Measurements from ENCODE around the gene DHX29. TPM values are rescaled to one million over a fixed set of nuclear protein-coding genes. Genes with fewer than 3 reads are reported as not detected.
A peak's percentile ranks its signal among the peaks of the same experiment; 100 is the strongest.

Gene DHX29
- total RNA-seq, 1 donor from 2014 or later: 18.2 TPM

DNA sequence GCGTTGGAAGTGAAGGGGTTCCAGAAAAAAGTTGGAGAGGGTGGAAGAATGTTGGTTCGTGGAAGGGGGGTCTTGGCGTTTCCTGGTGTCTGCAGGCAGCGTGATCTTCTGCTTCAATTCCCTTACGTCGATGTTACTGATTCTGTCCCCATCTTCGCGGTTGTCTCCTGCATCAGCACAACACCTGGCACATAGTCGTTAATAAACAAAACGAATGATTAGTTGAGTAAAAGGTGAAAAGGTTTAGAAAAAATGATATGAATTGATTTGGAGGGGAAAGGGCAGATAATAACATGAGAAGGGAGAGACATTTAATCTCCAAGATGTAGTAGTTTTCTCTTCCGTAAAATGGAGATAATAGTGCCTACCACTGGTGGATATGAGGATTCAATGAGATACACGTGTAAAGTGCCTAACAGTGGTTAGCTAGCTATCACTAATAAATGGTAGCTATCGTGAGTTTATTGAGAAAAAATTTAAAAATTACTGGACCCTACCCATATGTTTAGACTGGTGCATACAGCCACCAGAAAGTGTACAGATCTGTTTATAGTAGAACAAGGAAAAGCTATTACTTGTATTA lies 851 bp upstream of the DHX29 start:
- peak; percentile 15 for ATAC-seq

DNA sequence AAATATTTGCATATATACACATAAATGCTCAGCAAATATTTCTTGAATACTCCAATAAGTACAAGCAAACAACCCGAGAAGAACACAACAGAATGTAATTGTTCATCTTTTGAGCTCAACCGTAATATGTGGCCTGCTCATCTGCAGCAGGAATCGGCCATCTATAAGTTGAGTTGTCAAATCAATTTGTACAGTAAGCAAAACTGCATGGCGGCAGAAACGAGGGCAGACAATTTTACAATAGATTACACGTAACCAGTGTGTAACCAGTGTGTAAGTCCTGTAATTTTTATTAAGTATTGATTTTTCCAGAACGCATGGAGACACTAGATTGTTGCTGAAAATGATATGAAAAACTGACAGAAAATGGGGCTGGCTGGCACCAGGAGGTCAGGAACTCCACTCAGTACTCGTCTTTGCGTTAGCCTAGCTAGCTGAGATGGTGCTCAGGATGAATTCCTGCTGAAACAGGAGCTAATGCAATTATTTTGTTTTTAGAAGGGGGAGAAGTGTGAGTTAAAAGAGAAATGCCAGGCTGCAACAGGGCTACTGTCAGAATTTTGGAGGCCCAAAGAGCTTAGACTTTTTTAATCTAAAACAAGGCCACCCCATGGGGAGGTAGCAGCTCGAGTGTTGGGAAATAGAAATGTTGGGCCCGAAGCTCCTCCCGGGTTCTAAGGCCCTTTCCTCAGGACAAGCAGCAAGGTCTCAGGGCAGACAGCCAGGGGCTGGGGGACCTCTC lies 682 bp downstream of the DHX29 start:
- ATAC-seq: no peak

DNA sequence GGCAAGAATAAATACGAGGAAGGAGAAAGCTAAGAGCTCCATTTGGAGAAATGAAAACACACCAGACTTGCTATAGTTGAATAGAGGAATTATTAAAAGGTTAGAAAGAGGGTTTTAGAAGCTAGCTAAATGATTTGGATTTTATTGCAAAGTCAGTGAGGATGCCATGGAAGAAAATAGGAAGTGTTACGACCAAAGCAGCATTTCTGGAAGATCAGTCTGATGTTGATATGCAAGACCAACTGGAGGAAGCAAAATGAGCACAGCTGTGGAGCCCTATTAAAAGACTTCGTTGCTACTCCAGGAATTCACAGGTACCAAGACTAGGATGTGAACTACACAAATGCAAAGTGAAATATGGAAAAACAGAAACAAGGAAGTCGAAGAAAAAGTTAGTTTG lies 2.1 kb downstream of the DHX29 start:
- no peak for ATAC-seq

DNA sequence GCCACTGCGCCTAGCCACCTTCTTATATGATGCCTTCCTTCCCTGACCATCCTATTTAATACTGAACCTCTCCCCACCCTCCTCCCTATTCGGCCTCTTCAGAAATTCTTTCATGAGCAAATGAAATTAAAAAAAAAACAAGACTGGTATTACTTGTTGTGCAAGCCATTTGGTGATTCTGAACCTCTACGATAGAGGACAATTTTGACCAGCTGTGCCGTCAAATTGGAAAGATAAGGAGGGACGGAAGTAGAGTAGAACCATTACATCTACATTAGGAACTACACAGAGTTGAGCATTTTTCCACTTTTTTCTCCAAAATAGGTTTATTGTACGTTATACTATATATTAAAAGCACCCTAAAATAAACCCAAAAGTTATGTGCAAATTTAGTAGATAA lies 2.9 kb downstream of the DHX29 start:
- no peak for ATAC-seq

DNA sequence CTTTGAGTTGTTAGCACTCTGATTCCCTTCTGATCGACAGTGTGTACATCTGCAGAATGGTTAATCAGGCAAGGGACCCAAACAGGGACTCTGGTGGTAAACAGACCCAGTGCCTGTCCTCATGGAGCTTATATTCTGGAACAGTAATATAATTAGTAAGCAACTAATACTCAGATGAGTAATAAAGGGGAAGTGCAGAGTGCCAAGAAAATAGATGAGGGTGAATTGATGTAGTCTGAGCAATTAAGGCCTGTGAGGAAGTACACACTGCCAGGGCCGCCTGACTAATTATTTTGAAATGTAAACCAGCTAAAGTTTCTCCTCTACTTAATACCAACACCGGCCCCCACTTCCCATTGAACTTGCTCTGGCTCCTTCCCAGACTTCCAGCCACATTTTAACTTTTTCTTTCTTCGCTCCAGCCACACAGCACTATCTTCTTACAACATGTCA lies 4.2 kb downstream of the DHX29 start:
- ATAC-seq: peak; percentile 76

DNA sequence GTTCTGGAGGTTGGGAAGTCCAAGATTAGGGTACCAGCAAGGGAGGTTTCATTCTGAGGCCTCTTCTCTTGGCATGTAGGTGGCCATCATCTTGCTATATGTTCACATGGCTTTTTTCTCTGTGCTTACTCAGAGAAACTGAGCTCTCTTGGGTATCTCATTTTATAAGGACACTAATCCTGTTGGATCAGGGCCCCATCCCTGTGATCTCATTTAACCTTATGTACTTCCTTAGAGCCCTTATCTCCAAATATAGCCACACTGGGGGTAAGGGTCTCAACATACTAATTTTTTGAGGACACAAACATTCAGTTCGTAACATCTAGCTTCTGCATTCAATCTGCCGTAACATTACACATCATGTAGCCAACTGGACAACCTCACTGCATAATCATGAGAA lies 6.6 kb downstream of the DHX29 start:
- no peak for ATAC-seq

DNA sequence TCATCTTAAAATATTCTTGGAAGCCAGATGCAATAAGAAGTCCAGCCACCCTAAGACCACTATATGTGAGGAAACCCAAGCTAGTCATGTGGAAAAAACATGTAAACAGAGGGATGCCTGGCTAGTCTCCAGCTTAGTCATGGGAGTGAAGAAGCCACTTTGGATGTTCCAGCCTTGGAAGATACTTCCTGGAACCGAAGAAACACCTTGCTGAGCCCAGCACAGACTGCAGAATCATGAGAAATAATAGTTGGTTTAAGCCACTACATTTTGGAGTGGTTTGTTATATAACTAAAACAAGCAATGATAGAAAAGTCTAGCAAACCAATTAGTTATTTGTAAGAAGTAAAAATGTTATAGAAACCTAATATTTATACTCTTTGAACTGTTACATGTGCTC lies 12.6 kb downstream of the DHX29 start:
- ATAC-seq: no peak

DNA sequence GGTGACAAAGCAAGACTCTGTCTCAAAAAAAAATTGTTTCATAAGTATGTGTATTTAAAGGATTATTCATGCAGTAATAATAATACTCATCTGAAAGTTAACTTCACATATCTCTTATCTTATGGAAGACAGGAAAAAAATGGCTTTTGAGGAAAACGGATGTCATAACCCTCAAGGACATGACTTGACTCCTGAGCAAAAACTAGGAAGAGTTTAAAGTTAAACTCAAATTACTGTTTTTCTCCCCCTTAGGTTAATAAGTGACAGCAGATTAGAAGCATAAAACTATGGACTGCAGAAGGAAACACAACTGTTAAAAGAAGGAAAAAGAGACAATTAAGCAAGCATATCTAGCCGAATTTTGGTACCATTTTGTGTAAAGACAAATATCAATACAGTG lies 16.5 kb downstream of the DHX29 start:
- ATAC-seq: no peak

DNA sequence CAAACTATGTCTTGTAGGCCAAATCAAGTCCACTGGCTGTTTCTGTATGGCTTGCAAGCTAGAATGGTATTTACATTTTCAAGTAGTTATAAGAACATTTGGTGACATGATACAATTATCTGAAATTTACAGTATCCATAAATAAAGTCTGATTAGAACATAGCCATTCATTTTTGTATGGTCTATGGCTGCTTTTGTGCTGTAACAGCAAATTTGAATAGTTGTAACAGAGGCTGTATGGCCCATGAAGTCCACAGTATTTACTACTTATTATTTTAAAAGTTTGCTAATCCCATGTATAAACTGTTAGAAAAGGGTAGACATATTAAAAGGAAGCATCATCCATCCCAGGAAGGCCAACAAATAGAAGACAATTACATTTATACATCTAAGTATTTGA lies 17.7 kb downstream of the DHX29 start:
- no peak for ATAC-seq

DNA sequence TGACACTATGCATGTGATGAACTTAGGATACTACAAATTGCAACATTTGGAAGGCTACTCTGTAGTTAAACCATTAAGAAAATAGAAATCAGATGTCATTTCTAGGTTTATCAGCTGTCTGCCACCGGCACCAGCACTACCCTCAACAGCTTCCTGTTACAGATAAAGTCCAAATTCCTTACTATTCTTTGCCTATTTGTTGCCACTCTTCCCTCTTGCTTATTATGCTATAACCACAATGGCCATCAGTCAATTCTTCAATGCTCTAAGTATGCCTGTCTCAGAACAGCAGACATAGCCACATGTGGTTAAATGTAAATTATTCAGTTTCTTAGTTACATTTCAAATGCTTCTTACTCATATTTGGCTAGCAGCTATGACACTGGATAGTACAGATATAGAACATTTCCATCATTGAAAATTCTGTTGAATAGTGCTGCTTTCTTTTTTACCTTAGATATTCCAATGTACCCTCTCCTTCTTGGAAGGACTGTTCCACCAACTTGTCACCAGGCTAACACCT lies 21.0 kb downstream of the DHX29 start:
- no peak for ATAC-seq

DNA sequence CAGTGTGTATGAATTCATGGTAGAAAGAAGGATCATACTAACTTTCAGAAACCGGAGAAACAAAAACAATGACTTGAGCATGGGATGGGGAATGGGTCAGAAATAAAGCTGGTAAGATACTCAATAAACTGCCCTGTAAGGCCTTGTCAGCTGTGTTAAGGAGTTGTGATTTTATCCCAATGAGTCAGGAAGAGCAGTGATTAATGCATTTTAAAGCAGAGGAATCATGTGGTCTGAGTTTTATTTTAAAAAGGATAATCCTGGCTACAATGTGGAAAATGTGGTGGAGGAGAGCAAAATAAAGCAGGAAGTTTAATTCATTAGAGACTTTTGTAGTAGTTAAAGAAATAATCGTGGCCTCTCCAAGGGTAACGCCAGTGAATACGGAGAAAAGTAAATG lies 28.7 kb downstream of the DHX29 start:
- ATAC-seq: no peak

DNA sequence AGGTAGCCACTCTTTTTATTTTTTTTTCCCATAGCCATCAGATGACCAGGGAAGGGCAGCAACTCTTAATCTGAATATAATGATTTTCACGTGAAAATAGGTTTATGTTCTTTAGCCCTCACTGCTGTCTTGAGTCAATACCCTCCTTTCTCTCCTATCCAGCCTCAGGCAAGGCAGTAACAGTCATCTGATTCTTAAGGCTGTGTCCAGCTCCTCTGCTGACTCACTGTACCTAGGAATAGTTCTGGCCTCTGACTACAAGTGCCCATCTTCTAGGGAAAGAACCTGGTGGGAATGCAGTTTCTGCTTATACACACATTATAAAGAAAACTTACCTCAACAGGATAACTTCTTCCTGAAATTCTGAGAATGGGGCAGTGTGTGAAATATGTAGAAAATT lies 30.7 kb downstream of the DHX29 start:
- no peak for ATAC-seq

DNA sequence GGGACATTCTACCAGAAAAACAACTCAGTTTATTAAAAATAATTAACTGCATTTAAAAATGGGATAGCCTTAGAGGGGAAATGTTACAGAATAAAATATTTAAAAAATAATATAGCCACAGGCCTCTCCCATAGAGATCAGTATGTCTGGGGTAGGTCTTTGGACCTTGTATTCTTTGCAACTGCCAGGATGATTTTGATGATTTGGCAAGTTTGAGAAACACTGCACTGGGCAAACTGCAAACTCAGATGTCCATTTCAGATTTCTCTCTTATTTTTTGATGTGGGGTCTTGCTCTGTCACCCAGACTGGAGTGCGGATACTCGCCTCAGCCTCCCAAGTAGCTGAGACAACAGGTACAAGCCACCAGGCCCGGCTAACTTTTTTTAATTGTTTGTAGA lies 49.2 kb downstream of the DHX29 start:
- ATAC-seq: no peak

DNA sequence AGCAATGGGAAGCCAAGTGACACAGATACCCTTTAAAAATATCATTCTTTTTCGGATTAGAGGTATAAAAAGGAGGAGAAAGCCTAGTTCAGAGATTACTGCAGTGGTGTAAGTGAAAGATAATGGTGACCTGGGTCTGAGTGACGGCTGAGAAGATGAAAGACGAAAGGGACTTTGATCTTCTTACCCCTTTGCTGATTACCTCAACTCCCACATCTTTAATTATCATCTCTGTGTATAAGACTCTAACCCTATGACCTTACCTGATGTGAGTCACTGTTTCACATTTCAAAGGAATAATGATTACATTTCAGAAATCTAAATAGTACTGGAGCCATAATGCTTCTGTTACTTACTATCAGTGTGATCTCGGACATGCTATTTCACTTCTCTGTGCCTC lies 52.7 kb downstream of the DHX29 start:
- ATAC-seq: no peak

DNA sequence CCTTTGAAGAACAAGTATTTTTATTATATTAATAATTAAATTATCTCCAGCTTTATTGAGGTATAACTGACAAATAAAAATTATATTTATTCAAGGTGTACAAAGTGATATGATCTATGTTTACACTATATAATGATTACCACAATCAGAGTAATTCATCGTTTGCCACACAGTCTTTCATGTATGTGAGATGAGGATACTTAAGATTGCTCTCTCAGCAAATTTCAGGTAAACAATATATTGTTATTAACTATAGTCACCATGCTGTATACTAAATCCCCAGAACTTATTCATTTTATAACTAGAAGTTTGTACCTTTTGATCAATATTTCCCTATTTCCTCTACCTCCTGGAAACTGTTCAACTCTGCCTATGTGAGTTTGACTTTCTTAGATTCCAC lies 57.4 kb downstream of the DHX29 start:
- ATAC-seq: no peak

DNA sequence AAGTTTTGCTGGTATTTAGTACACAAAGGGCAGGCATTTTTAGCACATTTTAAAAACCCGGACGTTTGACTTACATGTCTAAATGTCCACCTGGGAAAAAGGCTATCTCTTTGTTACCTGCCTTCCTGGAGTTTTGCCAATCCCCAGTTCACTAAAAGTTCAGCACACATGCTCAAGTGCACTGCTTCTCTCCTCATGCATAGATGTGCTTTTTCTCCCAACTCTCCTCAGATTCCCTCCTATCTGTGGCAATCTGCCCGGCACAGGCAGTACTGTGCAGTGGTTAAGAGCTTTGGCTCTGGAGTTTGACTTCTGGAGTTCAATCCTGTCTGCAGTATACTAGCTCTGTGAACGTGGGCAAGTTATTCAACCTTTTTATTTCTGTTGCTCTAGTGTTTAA lies 65.7 kb downstream of the DHX29 start:
- ATAC-seq: no peak

DNA sequence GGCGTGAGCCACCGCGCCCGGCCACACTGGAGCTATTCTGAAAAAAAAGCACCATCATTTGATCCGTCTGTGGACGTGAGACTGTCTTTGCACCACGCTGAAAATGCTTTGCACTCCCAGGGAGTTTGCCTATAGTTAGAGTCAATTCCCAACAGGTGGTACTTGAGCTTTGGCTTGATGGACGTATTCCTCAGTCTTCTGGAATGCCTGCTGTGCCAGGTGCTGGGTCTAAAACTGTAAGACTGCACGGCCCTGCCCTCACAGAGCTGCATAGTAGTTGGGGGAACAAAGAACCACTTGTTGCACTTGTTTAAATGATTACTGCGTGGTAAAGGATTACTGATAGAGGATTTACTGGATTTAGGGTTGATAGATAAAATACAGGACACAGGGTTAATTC lies 70.7 kb downstream of the DHX29 start:
- no peak for ATAC-seq

DNA sequence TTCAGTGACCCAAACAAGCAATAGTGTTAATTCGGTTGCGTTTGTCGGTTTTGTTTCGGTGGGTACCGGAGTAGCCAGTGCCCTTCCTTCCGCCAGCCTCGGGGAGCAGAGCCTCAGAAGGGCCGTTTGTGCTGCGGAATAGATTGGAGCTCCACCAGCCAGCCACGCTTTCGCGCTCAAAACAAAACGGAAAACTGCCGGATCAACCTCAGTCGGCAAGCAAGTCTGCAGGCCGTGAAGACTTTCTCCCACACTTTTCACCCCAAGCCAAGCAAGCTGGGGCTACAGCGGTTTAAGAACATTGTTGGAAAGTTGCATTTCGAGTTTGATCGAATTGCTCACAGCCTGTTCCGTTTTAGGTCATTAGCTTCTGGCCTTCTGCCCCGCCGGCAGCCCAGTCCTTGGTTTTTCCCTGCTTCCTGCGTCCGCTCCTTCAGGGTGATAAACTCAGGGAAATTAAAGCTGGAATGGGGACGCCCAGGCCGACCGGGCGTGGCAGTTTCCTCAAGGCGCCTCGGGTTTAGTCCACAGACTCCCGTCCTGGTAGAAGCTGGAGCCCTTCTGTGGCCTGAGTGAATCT lies 73.3 kb downstream of the DHX29 start:
- ATAC-seq: peak; percentile 16

DNA sequence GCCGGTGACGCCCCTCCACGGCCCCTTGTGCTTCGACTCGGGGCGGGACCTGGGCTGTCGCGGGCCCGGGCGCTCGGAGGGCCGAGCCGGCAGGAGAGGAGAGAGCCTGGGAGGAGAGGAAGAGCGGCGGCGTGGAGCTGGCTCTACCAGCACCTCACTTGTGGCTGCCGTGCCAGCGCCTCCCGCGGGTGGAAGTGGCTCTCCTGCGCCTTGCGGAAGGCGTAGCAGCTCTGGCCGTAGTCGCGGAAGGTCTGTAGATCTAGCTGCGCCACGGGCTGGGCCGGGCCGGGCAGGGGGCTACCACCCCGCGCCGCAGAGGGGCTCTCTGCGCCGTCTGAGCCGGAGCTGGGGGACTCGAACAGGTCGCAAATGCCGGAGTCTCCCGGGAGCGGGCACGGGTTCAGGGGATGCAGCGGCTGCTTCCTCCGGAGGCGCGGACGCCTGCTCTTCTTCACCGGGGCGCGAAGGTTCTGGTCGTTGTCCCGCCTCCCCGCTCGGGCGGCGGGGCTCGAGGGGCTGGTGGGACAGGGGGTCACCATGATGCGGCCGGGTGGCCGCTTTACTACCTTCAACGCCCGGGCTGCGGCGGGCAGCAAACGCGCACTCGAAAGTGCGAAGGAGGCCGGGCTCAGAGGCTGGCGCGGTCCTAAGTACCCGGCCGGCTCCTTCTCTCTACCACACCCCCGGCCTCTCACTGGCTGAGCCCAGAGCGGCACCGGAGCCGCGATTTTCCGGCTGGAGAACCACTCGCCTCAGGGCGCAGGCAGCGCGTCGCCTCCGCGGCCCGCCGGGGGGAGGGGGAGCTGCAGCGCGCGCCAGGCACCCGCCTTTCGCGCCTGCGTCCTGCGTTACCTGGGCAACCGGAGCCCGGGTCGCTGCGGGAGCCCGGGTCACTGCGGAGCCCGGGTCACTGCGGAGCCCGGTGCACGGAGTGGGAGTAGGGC lies 74.2 kb downstream of the DHX29 start, which contains the start of gene CCNO:
Gene CCNO (minus strand): TSS at position 624 of the 944 bp plus-strand sequence. CDS start 85 bp downstream, at position 539.
- ATAC-seq: peak; percentile 89

DNA sequence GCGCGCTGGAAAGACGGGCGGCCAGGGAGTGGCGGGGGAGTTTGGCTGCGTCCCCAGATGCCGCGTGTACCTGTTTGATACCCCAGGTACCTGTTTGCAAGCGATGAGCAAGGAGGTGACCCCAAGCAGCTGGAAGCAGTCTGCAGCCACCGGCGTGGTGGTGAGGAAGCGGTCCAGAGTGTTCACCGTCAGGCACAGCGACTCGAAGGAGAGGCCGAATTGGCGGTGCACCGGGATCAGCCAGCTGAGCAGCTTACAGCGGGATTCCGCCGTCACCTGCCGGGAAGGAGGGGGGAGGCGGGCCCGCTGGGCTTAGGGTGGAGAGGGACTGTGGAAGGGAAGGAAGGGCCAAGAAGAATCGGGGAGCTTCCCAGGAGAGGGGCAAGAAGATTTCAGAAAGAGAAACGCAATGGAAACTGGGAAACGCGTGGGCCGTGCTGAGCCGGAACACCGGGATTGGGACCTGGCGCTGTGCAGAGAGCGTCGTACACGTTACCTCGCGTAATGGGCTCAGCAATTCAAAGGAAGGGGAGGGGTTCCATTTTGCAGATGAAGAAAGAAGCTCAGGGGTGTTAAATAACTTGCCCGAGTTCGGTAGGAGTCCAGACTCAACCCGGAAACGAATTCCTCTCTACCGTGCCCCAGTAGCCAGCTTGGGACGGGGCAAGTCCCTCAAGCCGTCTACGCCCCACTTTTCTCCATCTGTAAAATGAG lies 75.1 kb downstream of the DHX29 start:
- ATAC-seq: peak; percentile 42

DNA sequence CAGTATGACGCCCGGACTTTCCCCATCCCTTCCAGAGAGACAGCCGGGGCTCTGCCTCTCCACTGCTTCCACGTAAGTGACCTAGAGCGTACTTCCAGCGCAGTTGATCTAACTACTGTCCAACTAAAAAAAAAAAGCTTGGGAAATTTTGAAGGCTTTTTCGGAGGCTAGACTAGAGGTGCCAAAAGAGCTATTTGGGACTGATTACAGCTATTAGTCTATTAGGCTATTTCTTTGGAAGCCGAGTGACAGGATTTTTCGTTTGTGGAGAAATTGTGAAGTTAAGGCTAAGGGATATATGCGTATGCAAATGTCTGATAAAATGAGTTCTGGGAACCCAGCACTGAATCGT lies 75.6 kb downstream of the DHX29 start:
- ATAC-seq: no peak
